Karpas-422 (cell line): ENCODE data around the gene XG. TPM values are rescaled to one million over a fixed set of nuclear protein-coding genes. Genes with fewer than 3 reads are reported as not detected.
"Not testable (repeated sequence)": the region's sequence is repeated elsewhere in the genome, so short reads cannot be mapped to it uniquely, and the experiment has no call there.

Experiments
- DNase-seq: peaks from one replicate; pipeline ENCODE4 v3.0.0-alpha.2; 2015
- H2AFZ ChIP-seq: fragments of 200-600 bp; sonication (generic); 2 replicates; pipeline ENCODE4 v1.6.1; 2014; ENCODE audit warnings: antibody characterized with exemption, low read length, mixed read lengths
- H3K27ac ChIP-seq: fragments of 200-600 bp; sonication (generic); 2 replicates; pipeline ENCODE4 v1.5.1; 2014; ENCODE audit warnings: mild to moderate bottlenecking, low read length, moderate library complexity
- H3K27me3 ChIP-seq: fragments of 200-600 bp; sonication (generic); 2 replicates; pipeline ENCODE4 v1.6.1; 2014; ENCODE audit warnings: low read length, mixed read lengths
- H3K36me3 ChIP-seq: fragments of 200-600 bp; sonication (generic); 2 replicates; pipeline ENCODE4 v1.6.1; 2014; ENCODE audit warnings: low read length, mixed read lengths; ENCODE audit not compliant: insufficient read depth
- H3K4me1 ChIP-seq: fragments of 200-600 bp; sonication (generic); 2 replicates; pipeline ENCODE4 v1.6.1; 2014; ENCODE audit warnings: mild to moderate bottlenecking, low read length, mixed read lengths
- H3K4me2 ChIP-seq: fragments of 200-600 bp; sonication (generic); 2 replicates; pipeline ENCODE4 v1.6.1; 2014; ENCODE audit warnings: low read length, low read depth, mild to moderate bottlenecking; ENCODE audit not compliant: poor library complexity, severe bottlenecking
- H3K4me3 ChIP-seq: fragments of 200-600 bp; sonication (generic); 2 replicates; pipeline ENCODE4 v1.5.1; 2014; ENCODE audit warnings: mild to moderate bottlenecking, antibody characterized with exemption, low read length, mixed read lengths
- H3K79me2 ChIP-seq: fragments of 200-600 bp; sonication (generic); 2 replicates; pipeline ENCODE4 v1.6.1; 2014; ENCODE audit warnings: mild to moderate bottlenecking, low read length, mixed read lengths
- H3K9ac ChIP-seq: fragments of 200-600 bp; sonication (generic); 2 replicates; pipeline ENCODE4 v1.6.0; 2014; ENCODE audit warnings: low read length
- H3K9me2 ChIP-seq: fragments of 200-600 bp; sonication (generic), shearing (Covaris generic); replicated peaks from 2 replicates; pipeline ENCODE4 v1.6.0; 2014; ENCODE audit warnings: mild to moderate bottlenecking, low read length, moderate library complexity; ENCODE audit not compliant: insufficient read depth
- H3K9me3 ChIP-seq: fragments of 300-700, 200-600 bp; sonication (generic); 2 replicates; pipeline ENCODE4 v1.6.1; 2014; ENCODE audit warnings: low read length, mixed read lengths
- H4K20me1 ChIP-seq: fragments of 200-600 bp; sonication (generic); 2 replicates; pipeline ENCODE4 v1.6.1; 2014; ENCODE audit warnings: mild to moderate bottlenecking, antibody characterized with exemption, low read length, low read depth; ENCODE audit not compliant: insufficient read depth
- total RNA-seq: library from RNA; depleted of rRNA; stranded (reverse); fragments of >200 nt; shearing (Covaris generic); gene quantifications from 2 replicates; pipeline ENCODE4 v1.2.3, GENCODE V29; 2014; ENCODE audit warnings: low replicate concordance

The XG gene
- total RNA-seq, 1 experiment from 2014 or later, result not detected

- H3K4me3 ChIP-seq, H3K36me3 ChIP-seq, H3K27me3 ChIP-seq, H3K27ac ChIP-seq, H3K4me1 ChIP-seq, H3K9ac ChIP-seq, H3K79me2 ChIP-seq, H3K4me2 ChIP-seq, H4K20me1 ChIP-seq, H3K9me2 ChIP-seq, H3K9me3 ChIP-seq, DNase-seq, H2AFZ ChIP-seq: not testable (repeated sequence)
These were observed 52.4 kb downstream of the XG start for GRCh38 chrX:2804106-2804843.

- not testable (repeated sequence) for H3K27me3 ChIP-seq
These were observed 53.0 kb downstream of the XG start for GRCh38 chrX:2804858-2805257.

GRCh38 chrX:2811271-2811670, 59.4 kb downstream of the XG start:
- no peaks in the 10 kb centered on the region for H4K20me1 ChIP-seq
- no peak overlapping the region for H3K4me2 ChIP-seq
- H3K9me2 ChIP-seq, result no peaks in the 10 kb centered on the region

More at GRCh38 chrX:2804858-2805257, 53.0 kb downstream of the XG start:
- not testable (repeated sequence) for H3K36me3 ChIP-seq, H3K9me2 ChIP-seq, H3K4me2 ChIP-seq, H3K79me2 ChIP-seq, H2AFZ ChIP-seq, H3K9me3 ChIP-seq, H3K27ac ChIP-seq, H3K4me3 ChIP-seq, H3K9ac ChIP-seq, H4K20me1 ChIP-seq, H3K4me1 ChIP-seq, DNase-seq

GRCh38 chrX:2812161-2812907, 60.5 kb downstream of the XG start:
- H3K9ac ChIP-seq, H3K27ac ChIP-seq, H4K20me1 ChIP-seq, H3K79me2 ChIP-seq, H3K4me2 ChIP-seq, H3K36me3 ChIP-seq, H3K4me3 ChIP-seq, H3K27me3 ChIP-seq, H3K9me2 ChIP-seq, H3K9me3 ChIP-seq, H3K4me1 ChIP-seq: not testable (repeated sequence)
- H2AFZ ChIP-seq, result peak overlapping the region; percentile 71; the same call in 1 of the 2 replicates
- peak; percentile 82 for DNase-seq

More at GRCh38 chrX:2811271-2811670, 59.4 kb downstream of the XG start:
- Histone ChIP-seq H3K9ac (no peak overlapping the region), H3K36me3 (no peaks in the 10 kb centered on the region), H3K27ac (no peak overlapping the region), H3K4me1 (0 out of 2 replicates have a peak, but pooled peaks cover 3% of the 10 kb centered on the region), H3K9me3 (no peaks in the 10 kb centered on the region), H2AFZ (no peak overlapping the region), H3K27me3 (no peaks in the 10 kb centered on the region), H3K79me2 (no peaks in the 10 kb centered on the region), H3K4me3 (no peak overlapping the region)
- no peak for DNase-seq

GRCh38 chrX:2817036-2817435, 65.2 kb downstream of the XG start:
- no peak overlapping the region for H3K4me3 ChIP-seq
- H3K9me3 ChIP-seq, result no peaks in the 10 kb centered on the region
- no peak overlapping the region for H2AFZ ChIP-seq
- no peaks in the 10 kb centered on the region for H3K79me2 ChIP-seq
- DNase-seq, result no peak
- no peaks in the 10 kb centered on the region for H3K27me3 ChIP-seq
- H3K4me1 ChIP-seq, result 0 out of 2 replicates have a peak, but pooled peaks cover 3% of the 10 kb centered on the region
- H3K4me2 ChIP-seq, result no peak overlapping the region
- H4K20me1 ChIP-seq, result no peaks in the 10 kb centered on the region
- H3K9ac ChIP-seq, result no peak overlapping the region
- no peak overlapping the region for H3K27ac ChIP-seq
- no peaks in the 10 kb centered on the region for H3K36me3 ChIP-seq
- H3K9me2 ChIP-seq, result no peaks in the 10 kb centered on the region

GRCh38 chrX:2819345-2820135, 67.7 kb downstream of the XG start:
- H3K9me2 ChIP-seq, result no peaks in the 10 kb centered on the region
- no peaks in the 10 kb centered on the region for H3K9me3 ChIP-seq
- no peak overlapping the region for H3K4me3 ChIP-seq
- H3K36me3 ChIP-seq, result no peaks in the 10 kb centered on the region
- no peak overlapping the region for H3K4me2 ChIP-seq
- H3K79me2 ChIP-seq, result no peaks in the 10 kb centered on the region
- no peaks in the 10 kb centered on the region for H3K4me1 ChIP-seq
- no peak overlapping the region for H2AFZ ChIP-seq
- H3K27me3 ChIP-seq, result no peaks in the 10 kb centered on the region
- H3K9ac ChIP-seq, result no peak overlapping the region
- H4K20me1 ChIP-seq, result no peaks in the 10 kb centered on the region
- peak; percentile 74 for DNase-seq
- H3K27ac ChIP-seq, result no peak overlapping the region

- no peak overlapping the region for H3K27ac ChIP-seq
- no peaks in the 10 kb centered on the region for H3K4me1 ChIP-seq
- no peaks in the 10 kb centered on the region for H3K79me2 ChIP-seq
- H3K36me3 ChIP-seq, result no peaks in the 10 kb centered on the region
- H3K9me3 ChIP-seq, result no peaks in the 10 kb centered on the region
- no peak overlapping the region for H3K4me3 ChIP-seq
- no peaks in the 10 kb centered on the region for H3K27me3 ChIP-seq
- H3K4me2 ChIP-seq, result no peak overlapping the region
- no peaks in the 10 kb centered on the region for H4K20me1 ChIP-seq
- no peak overlapping the region for H2AFZ ChIP-seq
- no peak overlapping the region for H3K9ac ChIP-seq
- DNase-seq, result no peak
- H3K9me2 ChIP-seq, result no peaks in the 10 kb centered on the region
These were observed 68.4 kb downstream of the XG start for GRCh38 chrX:2820136-2820771.
